ENCODE data around the gene TXNDC11.

The TXNDC11 gene

GRCh38 chr16:11650641-11651591 is 91.7 kb downstream of the TXNDC11 start:
- no peak for DNase-seq

- no peak for DNase-seq
Observed at GRCh38 chr16:11649276-11649675, 93.4 kb downstream of the TXNDC11 start.

- no peak for DNase-seq
Observed at GRCh38 chr16:11642765-11643116, 99.9 kb downstream of the TXNDC11 start.

DNA sequence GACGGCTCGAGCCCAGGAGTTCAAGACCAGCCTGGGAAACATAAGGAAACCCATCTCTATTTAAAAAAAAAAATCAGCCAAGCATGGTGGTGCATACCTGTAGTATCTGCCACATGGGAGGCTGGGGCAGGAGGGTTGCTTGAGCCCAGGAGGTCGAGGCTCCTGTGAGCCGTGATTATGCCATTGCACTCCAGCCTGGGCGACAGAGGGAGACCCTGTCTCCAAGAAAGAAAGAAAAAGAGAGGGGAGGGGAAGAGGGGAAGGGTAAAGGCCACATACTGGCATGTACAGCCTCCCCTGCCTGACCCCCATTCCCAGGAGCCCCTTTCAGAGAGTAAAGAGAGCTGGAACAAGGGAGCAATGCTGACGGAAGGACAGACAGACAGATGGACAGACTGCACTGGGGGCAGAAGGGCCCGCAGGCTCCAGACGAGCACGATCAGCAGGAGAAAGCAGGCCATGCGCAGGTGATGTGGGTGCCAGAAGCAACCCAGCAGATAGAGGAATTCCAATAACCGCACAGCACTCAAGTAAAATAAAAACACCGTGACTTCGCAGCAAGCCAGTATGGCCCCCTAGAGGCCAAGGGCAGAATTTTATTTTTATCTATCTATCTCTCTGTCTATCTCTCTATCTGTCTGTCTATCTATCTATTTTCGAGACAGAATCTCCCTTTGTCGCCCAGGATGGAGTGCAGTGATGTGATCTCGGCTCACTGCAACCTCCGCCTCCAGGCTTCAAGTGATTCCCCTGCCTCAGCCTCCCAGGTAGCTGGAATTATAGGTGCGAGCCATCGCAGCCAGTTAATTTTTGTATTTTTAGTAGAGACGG is 101.5 kb downstream of the TXNDC11 start:
- DNase-seq = peak; percentile 72

DNA sequence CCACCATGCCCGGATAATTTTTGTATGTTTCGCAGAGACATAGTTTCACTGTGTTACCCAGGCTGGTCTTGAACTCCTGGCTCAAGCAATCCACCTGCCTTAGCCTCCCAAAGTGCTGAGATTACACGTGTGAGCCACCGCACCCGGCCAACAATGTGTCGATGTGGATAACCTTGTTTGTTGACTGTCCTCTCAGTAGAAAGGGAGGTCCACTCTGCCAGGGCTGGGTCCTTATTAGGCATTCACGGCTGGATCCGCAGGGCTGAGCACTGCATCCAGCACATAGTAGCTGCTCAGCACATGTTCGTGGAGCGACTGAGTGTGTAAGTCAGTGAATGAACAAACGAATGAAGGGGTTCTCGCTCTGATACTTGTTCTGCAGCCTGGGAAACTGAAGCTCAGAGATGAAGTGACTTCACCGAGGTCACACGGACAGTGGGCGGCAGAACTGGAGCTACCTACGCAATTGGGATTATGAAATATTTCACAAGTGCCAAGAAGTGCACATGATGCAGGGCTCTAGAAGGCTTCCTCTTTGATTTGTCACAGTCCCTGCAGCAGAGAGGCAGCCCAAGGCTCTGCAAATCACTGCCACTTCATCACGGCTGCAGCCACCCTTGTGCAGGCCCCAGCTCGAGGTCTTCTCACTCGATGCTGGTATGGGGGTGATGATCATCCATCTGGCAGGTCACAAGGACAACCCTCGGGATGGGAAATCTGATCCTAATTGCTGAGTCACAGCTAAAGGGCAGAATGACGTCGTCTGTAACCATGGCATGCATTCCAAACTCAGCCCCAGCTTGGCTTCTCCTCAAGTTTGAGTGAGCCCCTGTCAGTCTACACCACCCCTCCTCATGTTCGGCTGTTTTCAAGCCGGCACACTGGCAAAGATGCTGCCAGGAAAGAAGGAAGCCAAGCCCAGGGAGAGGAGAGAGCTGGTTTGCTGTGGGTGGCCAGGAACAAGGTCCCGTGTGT is 102.4 kb downstream of the TXNDC11 start:
- DNase-seq = peak; percentile 23

GRCh38 chr16:11639008-11639562 is 103.6 kb downstream of the TXNDC11 start:
- DNase-seq = no peak

DNA sequence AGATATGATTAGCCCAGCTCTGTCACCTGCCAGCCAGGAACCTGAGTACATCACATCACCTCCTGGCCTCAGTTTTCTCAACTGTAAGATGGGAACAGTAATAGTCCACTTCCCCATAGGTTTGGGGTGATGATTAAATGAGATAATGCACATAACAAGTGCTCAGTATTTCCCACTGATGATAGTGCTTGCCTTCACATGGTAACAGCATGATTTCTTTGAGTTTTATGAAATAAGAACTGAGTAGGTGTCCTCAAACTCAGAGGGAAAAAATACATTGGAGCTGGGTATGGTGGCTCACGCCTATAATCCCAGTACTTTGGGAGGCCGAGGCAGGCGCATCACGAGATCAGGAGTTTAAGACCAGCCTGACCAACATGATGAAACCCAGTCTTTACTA is 104.5 kb downstream of the TXNDC11 start:
- no peak for DNase-seq

DNA sequence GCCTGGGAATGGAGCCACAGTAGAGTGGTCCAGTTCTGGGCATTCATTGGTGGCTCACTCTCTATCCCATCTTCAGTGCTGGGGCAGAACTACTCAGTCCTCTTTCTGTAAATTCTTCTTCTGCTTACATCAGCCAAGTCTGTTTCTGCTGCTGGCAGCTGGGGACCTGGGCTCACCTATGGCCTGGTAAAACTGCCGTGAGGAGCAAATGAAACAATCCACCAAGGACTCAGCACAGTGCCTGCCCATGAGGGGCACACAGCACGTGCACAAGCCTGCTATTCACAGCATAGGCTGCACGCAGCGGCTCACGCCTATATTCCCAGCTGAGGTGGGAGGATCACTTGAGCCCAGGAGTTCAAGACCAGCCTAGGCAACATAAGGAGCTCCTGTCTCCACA is 105.3 kb downstream of the TXNDC11 start:
- no peak for DNase-seq

GRCh38 chr16:11636172-11636721 is 106.4 kb downstream of the TXNDC11 start:
- peak; percentile 33 for DNase-seq

DNA sequence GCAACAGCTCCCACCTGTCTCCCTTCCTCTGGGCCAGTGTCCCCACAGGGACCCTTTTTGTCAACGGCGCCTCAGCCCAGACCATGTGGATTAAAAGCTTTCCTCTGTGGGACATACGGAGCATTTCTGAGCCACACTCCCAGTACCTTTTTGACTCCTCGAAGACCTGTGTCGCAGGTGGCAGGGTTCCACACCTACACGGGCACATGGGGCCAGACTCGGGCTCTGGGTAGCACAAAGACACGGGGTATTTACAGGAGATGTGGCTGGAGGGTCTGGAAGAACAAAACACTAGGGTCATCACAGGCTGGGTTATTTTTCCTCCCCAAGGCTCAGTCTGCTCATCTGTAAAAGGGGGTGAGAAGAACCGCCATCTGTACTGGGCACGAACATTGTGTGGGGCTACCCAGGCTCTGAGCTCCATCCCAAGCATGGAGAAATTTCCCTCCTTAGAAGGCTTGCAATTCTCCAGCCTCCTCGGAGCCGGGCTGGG is 106.9 kb downstream of the TXNDC11 start:
- no peak for DNase-seq

DNA sequence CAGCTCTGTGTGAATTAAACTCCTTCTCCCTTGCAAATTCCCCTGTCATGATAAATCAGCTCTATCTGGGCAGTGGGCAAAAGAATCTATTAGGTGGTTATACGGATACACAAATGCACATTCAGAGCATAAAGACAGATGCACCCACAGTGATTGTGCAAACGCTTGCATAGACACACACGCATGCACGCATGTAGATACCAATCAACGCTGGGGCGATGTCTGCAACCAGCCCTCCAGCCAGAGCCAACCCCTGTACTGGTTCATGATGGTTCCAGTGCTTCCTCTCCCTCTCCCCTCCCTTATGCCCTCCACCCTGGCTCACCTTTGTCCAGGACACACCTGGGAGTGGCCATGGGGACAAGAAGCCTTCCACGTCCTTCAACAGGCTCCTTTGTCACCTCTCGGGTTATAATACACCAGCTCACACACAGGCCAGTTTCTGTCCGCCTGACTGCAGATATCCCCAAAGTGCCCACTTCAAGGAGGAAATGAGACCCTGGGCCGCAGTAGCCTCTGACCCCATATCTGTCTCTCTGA is 107.5 kb downstream of the TXNDC11 start:
- no peak for DNase-seq

GRCh38 chr16:11634312-11634711 is 108.3 kb downstream of the TXNDC11 start:
- DNase-seq = no peak

- no peak for DNase-seq
Observed at GRCh38 chr16:11633113-11633512, 109.5 kb downstream of the TXNDC11 start.

- DNase-seq = no peak
Observed at GRCh38 chr16:11632455-11632939, 110.2 kb downstream of the TXNDC11 start.

DNA sequence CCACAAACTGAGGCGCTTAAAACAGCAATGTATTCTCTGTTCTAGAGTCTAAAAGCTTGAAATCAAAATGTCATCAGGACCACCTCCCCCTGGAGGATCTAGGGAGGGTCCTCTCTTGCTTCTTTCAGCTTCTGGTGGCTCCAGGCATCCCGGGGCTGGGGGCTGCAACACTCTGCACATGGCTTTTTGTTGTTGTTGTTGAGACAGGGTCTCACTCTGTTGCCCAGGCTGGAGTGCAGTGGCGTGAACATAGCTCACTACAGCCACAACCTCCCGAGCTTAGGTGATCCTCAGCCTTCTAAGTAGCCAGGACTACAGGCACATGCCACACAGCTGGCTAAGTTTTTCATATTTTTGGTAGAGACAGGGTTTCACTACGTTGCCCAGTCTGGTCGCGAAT is 111.4 kb downstream of the TXNDC11 start:
- no peak for DNase-seq

- no peak for DNase-seq
Observed at GRCh38 chr16:11630768-11631056, 111.9 kb downstream of the TXNDC11 start.

GRCh38 chr16:11630046-11630767 is 112.5 kb downstream of the TXNDC11 start:
- DNase-seq = no peak

Measured in CD4-positive, alpha-beta T cell treated with Interleukin-21 for 1 hour (primary cell).